UCSD-AML1 (cell line): ENCODE data around the gene PLD2.
"Not testable (repeated sequence)": the region's sequence is repeated elsewhere in the genome, so short reads cannot be mapped to it uniquely, and the experiment has no call there.

Experiments used
- DNase-seq: peaks from one replicate; lab custom pipeline; 2025; ENCODE audit not compliant: unreplicated experiment; lab: John Stamatoyannopoulos, UW

The PLD2 gene

GRCh38 chr17:4854111-4854681 lies 47.2 kb downstream of the PLD2 start:
- DNase-seq = no peak

GRCh38 chr17:4856271-4856936 lies 49.5 kb downstream of the PLD2 start:
- DNase-seq = no peak

GRCh38 chr17:4856937-4857314 lies 50.0 kb downstream of the PLD2 start:
- DNase-seq = no peak

- DNase-seq = not testable (repeated sequence)
Observed at GRCh38 chr17:4857347-4857746, 50.4 kb downstream of the PLD2 start.

- no peak for DNase-seq
Observed at GRCh38 chr17:4858068-4858881, 51.3 kb downstream of the PLD2 start.

GRCh38 chr17:4858882-4859260 lies 51.9 kb downstream of the PLD2 start:
- DNase-seq = no peak

GRCh38 chr17:4859816-4860625 lies 53.1 kb downstream of the PLD2 start:
- DNase-seq = no peak

GRCh38 chr17:4860651-4861050 lies 53.7 kb downstream of the PLD2 start:
- DNase-seq = no peak

GRCh38 chr17:4861052-4861451 lies 54.1 kb downstream of the PLD2 start:
- DNase-seq = no peak

GRCh38 chr17:4862720-4863119 lies 55.8 kb downstream of the PLD2 start:
- no peak for DNase-seq

- DNase-seq = no peak
Observed at GRCh38 chr17:4863321-4863720, 56.4 kb downstream of the PLD2 start.

- DNase-seq = not testable (repeated sequence)
Observed at GRCh38 chr17:4867535-4867934, 60.6 kb downstream of the PLD2 start.

GRCh38 chr17:4869058-4869998 lies 62.4 kb downstream of the PLD2 start:
- DNase-seq = not testable (repeated sequence)

- no peak for DNase-seq
Observed at GRCh38 chr17:4870855-4871254, 63.9 kb downstream of the PLD2 start.

GRCh38 chr17:4872786-4873185 lies 65.8 kb downstream of the PLD2 start:
- DNase-seq = peak; percentile 18
